Upper lobe of left lung (tissue), 6 donors: Measurements from ENCODE around the gene ANO10. TPM values are rescaled to one million over a fixed set of nuclear protein-coding genes. Genes with fewer than 3 reads are reported as not detected.
A peak's percentile ranks its signal among the peaks of the same experiment; 100 is the strongest.
"Not testable (repeated sequence)": the region's sequence is repeated elsewhere in the genome, so short reads cannot be mapped to it uniquely, and the experiment has no call there.

Experiments
- ATAC-seq, 2 donors: fragments of 200-7000 bp; cut with Tn5 transposase; one replicate each; pipeline ENCODE4 v1.9.1; 2022; ENCODE audit warnings: mild to moderate bottlenecking in 2 of 2, moderate library complexity in 2 of 2; ENCODE audit not compliant: low FRiP score in 2 of 2
- DNase-seq, 2 donors: peaks; one replicate each; pipeline ENCODE4 v3.0.0-alpha.2; 2019 to 2020
- H3K27ac ChIP-seq, 4 donors: fragments of 200-600 bp; sonication (generic); one replicate each; pipeline ENCODE4 v1.5.1; 2016 to 2019
- H3K27me3 ChIP-seq, 4 donors: fragments of 200-600 bp; sonication (generic); one replicate each; pipeline ENCODE4 v1.5.1; 2017 to 2019
- H3K36me3 ChIP-seq, 4 donors: fragments of 200-600 bp; sonication (generic); one replicate each; pipeline ENCODE4 v1.5.1; 2016 to 2019
- H3K4me1 ChIP-seq, 4 donors: fragments of 200-600 bp; sonication (generic); one replicate each; pipeline ENCODE4 v1.5.1; 2018 to 2019
- H3K4me3 ChIP-seq, 4 donors: fragments of 200-600 bp; sonication (generic); one replicate each; pipeline ENCODE4 v1.5.1; 2017 to 2019; ENCODE audit warnings: mild to moderate bottlenecking in 2 of 4, moderate library complexity in 1 of 4
- H3K9me3 ChIP-seq, 4 donors: fragments of 200-600 bp; sonication (generic); one replicate each; pipeline ENCODE4 v1.5.1; 2018 to 2019
- EP300 ChIP-seq, 4 donors: sonication (generic); formaldehyde crosslinking; IDR thresholded peaks; one replicate each; pipeline ENCODE4 v1.5.1; 2017; ENCODE audit warnings: antibody characterized with exemption in 4 of 4, control low read depth in 2 of 4
- POLR2A ChIP-seq, 4 donors: fragments of 450-650 bp; IDR thresholded peaks; one replicate each; pipeline ENCODE4 v1.5.1; 2016 to 2017; ENCODE audit warnings: antibody characterized with exemption in 4 of 4, mild to moderate bottlenecking in 2 of 4
- POLR2AphosphoS5 ChIP-seq, 2 donors: sonication (generic); formaldehyde crosslinking; IDR thresholded peaks; one replicate each; pipeline ENCODE4 v1.5.1; 2017; ENCODE audit warnings: antibody characterized with exemption in 2 of 2
- whole genome bisulfite sequencing, 2 donors: methylation state at CpG; one replicate each; pipeline ENCODE4 v1.1.5; 2017 to 2018; 5-methylcytosine and 5-hydroxymethylcytosine counted together
- total RNA-seq, 6 donors: library from RNA; depleted of rRNA in 4 of 6; stranded (reverse); fragments of >200 nt in 4 of 6; gene quantifications; one replicate each; pipeline versions ENCODE4 v1.1.0 to v1.2.1, GENCODE V29; 2016 to 2021
- TF ChIP-seq, protein P1 (sequence below), 6 experiments: fragments of 450-650 bp in 4 of 6; fragments of 200-600 bp in 2 of 6; sonication (generic) in 2 of 6; IDR thresholded peaks; one replicate each; pipeline ENCODE4 v1.5.1; 2016 to 2019; ENCODE audit warnings: antibody characterized with exemption in 6 of 6
- donor health status: DM: no; HTN: no; CAD: no; lungs with moderate emphysema.
- donor health status: DM: no; HTN: yes; CAD: no; lungs with severe emphysema.

The ANO10 gene
- total RNA-seq, 6 donors from 2014 or later = 12.9 to 27.2 (median 18.3) TPM

DNA sequence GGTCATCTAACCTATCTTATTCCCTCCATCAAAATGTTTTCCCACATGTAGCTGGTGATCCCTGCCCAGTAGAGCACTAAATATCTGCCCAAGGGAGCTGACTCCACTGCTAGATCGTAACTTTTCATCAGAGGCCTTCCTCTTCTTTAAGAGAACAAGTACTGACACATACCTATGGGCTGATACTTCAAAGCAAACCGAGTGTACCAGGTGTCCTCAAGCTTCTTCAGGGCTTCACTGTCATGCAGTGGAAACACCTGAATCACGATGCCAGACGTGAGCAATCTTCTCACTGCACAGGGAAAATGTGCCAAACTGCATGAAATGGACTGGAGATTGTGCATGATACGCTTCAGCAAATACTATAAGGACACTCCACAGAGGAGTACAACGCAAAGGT, 41.6 kb downstream of the ANO10 start:
- Histone ChIP-seq H3K27me3 (no peaks in the 10 kb centered on the region), H3K36me3 (peaks cover 0 to 11% (median 5%) of the 10 kb centered on the region in 4 donors), H3K4me1 (peaks cover 0 to 6% (median under 1%) of the 10 kb centered on the region in 4 donors), H3K9me3 (no peaks in the 10 kb centered on the region), H3K4me3 (no peak overlapping the region), H3K27ac (no peak overlapping the region)
- DNase-seq (no peak), ATAC-seq (no peak)
- 80 to 89% methylated on average over 6 of the region's 6 CpGs for WGBS, 2 donors
- no peak for TF ChIP-seq EP300 (IDR thresholded peaks at IDR 0.05)
- no peak for TF ChIP-seq POLR2A (IDR thresholded peaks at IDR 0.05)
- TF ChIP-seq, protein P1, sequence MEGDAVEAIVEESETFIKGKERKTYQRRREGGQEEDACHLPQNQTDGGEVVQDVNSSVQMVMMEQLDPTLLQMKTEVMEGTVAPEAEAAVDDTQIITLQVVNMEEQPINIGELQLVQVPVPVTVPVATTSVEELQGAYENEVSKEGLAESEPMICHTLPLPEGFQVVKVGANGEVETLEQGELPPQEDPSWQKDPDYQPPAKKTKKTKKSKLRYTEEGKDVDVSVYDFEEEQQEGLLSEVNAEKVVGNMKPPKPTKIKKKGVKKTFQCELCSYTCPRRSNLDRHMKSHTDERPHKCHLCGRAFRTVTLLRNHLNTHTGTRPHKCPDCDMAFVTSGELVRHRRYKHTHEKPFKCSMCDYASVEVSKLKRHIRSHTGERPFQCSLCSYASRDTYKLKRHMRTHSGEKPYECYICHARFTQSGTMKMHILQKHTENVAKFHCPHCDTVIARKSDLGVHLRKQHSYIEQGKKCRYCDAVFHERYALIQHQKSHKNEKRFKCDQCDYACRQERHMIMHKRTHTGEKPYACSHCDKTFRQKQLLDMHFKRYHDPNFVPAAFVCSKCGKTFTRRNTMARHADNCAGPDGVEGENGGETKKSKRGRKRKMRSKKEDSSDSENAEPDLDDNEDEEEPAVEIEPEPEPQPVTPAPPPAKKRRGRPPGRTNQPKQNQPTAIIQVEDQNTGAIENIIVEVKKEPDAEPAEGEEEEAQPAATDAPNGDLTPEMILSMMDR (IDR thresholded peaks at IDR 0.05) = no peak
- no peak for TF ChIP-seq POLR2AphosphoS5 (IDR thresholded peaks at IDR 0.05)

- Histone ChIP-seq H3K27ac (no peak overlapping the region), H3K4me3 (no peak overlapping the region), H3K27me3 (no peaks in the 10 kb centered on the region), H3K4me1 (no peaks in the 10 kb centered on the region), H3K36me3 (peaks cover 0 to 11% (median 5%) of the 10 kb centered on the region in 4 donors), H3K9me3 (no peaks in the 10 kb centered on the region)
- no peak for DNase-seq
- ATAC-seq = no peak
- no peak for TF ChIP-seq EP300 (IDR thresholded peaks at IDR 0.05)
- TF ChIP-seq POLR2AphosphoS5 (IDR thresholded peaks at IDR 0.05) = no peak
- TF ChIP-seq POLR2A (IDR thresholded peaks at IDR 0.05) = no peak
- WGBS, 2 donors = 93 to 95% methylated on average over 2 of the region's 2 CpGs
Measured at GRCh38 chr3:43573576-43573975, 48.2 kb downstream of the ANO10 start.

- not testable (repeated sequence) for H3K27ac ChIP-seq, H3K4me1 ChIP-seq, H3K36me3 ChIP-seq, H3K9me3 ChIP-seq, H3K27me3 ChIP-seq, ATAC-seq, H3K4me3 ChIP-seq
- 86 to 92% methylated on average over 14 to 19 of the region's 30 CpGs for WGBS, 2 donors
- peak in 1 of 2 donors; percentile 21 for DNase-seq
Measured at GRCh38 chr3:43565661-43566341, 56.0 kb downstream of the ANO10 start.

GRCh38 chr3:43559961-43560360, 61.9 kb downstream of the ANO10 start:
- Histone ChIP-seq H3K27ac (peak overlapping the region in 1 of 4 donors; percentile 36), H3K4me3 (no peak overlapping the region), H3K9me3 (no peaks in the 10 kb centered on the region), H3K36me3 (peaks cover 0 to 22% (median 3%) of the 10 kb centered on the region in 4 donors), H3K4me1 (no peaks in the 10 kb centered on the region), H3K27me3 (no peaks in the 10 kb centered on the region)
- no peak for ATAC-seq
- DNase-seq = no peak
- TF ChIP-seq POLR2AphosphoS5 (IDR thresholded peaks at IDR 0.05) (no peak), POLR2A (IDR thresholded peaks at IDR 0.05) (no peak), EP300 (IDR thresholded peaks at IDR 0.05) (no peak)
- TF ChIP-seq, protein P1 (IDR thresholded peaks at IDR 0.05) = no peak

DNA sequence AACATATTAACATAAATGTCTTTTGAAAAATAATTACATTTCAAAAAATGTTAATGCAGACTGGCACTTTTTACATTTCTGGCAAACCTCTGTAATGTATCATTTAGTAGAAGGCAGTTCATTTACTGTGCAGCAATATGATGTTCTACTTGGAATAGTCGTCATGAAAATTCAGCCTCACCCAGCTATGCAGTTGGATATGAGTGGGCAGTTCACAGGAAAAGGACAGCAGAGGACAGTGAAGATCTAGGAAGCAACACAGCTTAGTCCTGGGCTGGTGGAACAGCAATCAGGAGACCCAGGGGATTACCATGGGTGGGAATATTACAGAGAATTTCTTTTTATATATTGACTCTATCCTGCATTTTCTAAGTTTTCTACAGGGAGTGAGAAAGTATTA, 63.6 kb downstream of the ANO10 start:
- Histone ChIP-seq H3K4me3 (no peak overlapping the region), H3K4me1 (no peaks in the 10 kb centered on the region), H3K27ac (no peak overlapping the region), H3K9me3 (no peaks in the 10 kb centered on the region), H3K27me3 (no peaks in the 10 kb centered on the region), H3K36me3 (peaks cover 0 to 22% (median 0%) of the 10 kb centered on the region in 4 donors)
- DNase-seq (no peak), ATAC-seq (no peak)
- WGBS, 2 donors = 82 to 83% methylated on average over 1 of the region's 1 CpG
- TF ChIP-seq, protein P1 (IDR thresholded peaks at IDR 0.05) = no peak
- TF ChIP-seq EP300 (IDR thresholded peaks at IDR 0.05) (no peak), POLR2A (IDR thresholded peaks at IDR 0.05) (no peak), POLR2AphosphoS5 (IDR thresholded peaks at IDR 0.05) (no peak)
